Lower leg skin (tissue), 4 donors: ENCODE measurements around the gene HOMER3. TPM values are rescaled to one million over a fixed set of nuclear protein-coding genes. Genes with fewer than 3 reads are reported as not detected.
A peak's percentile ranks its signal among the peaks of the same experiment; 100 is the strongest.

Experiments used
- DNase-seq, 2 donors: peaks; one replicate each; pipeline ENCODE4 v3.0.0-alpha.2; 2019; ENCODE audit warnings: low spot score in 2 of 2
- H3K4me3 ChIP-seq: fragments of 200-600 bp; sonication (generic); 2 replicates; pipeline ENCODE4 v1.5.1; 2017; ENCODE audit warnings: mild to moderate bottlenecking, low read depth; ENCODE audit not compliant: poor library complexity, severe bottlenecking
- POLR2A ChIP-seq, 2 donors: fragments of 450-650 bp; IDR thresholded peaks; one replicate each; pipeline ENCODE4 v1.6.1; 2016 to 2017; ENCODE audit warnings: antibody characterized with exemption in 2 of 2, mild to moderate bottlenecking in 1 of 2, moderate library complexity in 1 of 2
- WGBS, 2 donors: methylation state at CpG; one replicate each; pipeline ENCODE4 v1.1.5; 2018; 5-methylcytosine and 5-hydroxymethylcytosine counted together
- intact Hi-C: fragments of 100-400 bp; cut with DNase I; formaldehyde crosslinking; loops from one replicate; pipeline ENCODE4 v1.15.0; 2023; ENCODE audit warnings: low total_unique reads
- total RNA-seq, 4 donors: library from RNA; depleted of rRNA; stranded (reverse); fragments of >200 nt; gene quantifications; one replicate each; pipeline ENCODE4 v1.1.0, GENCODE V29; 2016
- TF ChIP-seq, protein P1 (sequence below), 3 donors: fragments of 450-650 bp; IDR thresholded peaks; one replicate each; pipeline ENCODE4 v1.5.1; 2016; ENCODE audit warnings: antibody characterized with exemption in 3 of 3, mild to moderate bottlenecking in 3 of 3, moderate library complexity in 2 of 3

The HOMER3 gene
- 10 to 100 TPM; 32.3 to 49.5 (median 37.2) TPM for total RNA-seq

DNA sequence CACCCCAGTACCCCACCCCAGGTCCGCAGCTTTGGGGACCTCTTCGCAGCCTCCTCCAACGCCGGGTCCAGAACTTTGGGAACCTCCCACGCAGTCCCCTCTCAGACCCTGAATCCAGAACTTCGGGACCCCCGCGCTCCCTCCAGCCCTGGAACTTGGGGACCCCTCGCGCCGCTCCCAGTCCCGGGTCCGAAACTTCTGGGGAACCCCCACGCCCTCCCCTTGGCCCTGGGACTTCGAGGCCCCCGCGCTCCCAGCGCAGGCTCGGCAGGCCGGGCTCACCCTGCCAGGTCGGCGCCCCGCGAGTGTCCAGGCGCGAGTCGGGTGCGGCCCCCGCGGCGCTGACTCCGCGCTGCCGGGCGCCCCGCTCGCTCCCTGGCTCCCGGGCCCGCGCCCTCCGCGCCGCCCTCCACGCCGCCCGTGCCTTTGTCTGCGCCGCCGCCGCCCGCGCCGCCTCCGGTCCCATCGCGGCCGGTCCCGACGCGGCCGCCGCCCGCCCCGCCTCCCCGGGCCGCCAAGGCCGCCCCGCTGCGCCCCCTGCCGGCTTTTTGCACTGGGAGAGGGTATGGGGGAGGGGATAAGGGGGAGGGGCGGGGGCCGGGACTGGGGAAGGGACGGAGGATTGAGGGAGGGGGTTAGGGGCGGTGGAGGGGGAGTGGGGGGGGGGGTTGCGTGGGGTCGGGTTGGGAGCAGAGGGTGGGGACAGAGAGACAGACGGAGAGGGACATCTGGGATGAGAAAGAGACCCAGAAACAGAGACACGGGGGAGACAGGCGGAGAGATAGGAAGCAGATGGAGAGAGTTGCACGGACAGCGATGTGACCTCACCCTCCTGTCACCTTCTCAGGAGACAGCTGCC is at the start of gene HOMER3:
HOMER3 (minus strand) TSS at position 449 of the 859 bp plus-strand sequence. CDS start 2,235 bp downstream, outside the sequence.
- WGBS, 2 donors, result 1 to 5% methylated on average over 16 to 24 of the region's 81 CpGs
- intact Hi-C loops, result no loop called here
- TF ChIP-seq, protein P1, sequence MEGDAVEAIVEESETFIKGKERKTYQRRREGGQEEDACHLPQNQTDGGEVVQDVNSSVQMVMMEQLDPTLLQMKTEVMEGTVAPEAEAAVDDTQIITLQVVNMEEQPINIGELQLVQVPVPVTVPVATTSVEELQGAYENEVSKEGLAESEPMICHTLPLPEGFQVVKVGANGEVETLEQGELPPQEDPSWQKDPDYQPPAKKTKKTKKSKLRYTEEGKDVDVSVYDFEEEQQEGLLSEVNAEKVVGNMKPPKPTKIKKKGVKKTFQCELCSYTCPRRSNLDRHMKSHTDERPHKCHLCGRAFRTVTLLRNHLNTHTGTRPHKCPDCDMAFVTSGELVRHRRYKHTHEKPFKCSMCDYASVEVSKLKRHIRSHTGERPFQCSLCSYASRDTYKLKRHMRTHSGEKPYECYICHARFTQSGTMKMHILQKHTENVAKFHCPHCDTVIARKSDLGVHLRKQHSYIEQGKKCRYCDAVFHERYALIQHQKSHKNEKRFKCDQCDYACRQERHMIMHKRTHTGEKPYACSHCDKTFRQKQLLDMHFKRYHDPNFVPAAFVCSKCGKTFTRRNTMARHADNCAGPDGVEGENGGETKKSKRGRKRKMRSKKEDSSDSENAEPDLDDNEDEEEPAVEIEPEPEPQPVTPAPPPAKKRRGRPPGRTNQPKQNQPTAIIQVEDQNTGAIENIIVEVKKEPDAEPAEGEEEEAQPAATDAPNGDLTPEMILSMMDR (IDR thresholded peaks at IDR 0.05), result no peak
- TF ChIP-seq POLR2A (IDR thresholded peaks at IDR 0.05), result no peak
- peak within 1 kb of the TSS; percentile 60 for H3K4me3 ChIP-seq
- DNase-seq, result peak; percentile 60 to 96

DNA sequence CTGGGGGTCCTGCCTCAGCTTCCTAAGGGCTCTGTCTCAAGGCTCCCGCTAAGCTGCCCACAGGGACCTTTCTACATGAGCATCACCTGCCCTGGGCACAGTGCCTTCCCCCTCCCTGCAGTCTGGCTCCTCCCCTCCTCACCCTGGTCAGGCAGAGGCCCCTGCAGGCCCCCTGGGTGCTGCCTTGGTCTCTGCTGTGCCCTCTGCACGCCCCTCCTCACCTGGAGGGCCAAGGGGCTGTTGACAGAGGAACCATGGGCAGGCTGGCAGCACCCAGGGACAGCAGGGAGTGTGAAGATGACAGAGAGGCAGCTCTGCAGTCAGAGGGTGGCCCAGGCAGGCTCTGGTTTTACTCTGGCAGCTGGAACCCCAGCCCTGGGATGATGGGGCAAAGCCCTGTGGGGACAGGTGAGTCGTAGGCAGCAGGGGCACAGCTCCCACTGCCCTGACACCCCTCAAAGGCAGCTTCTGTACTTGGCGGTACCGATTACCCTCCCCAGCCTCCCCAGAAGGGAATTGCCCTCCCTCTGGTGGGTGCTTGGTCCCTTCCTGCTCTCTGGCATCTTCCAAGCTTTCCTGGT is 49.2 kb upstream of the HOMER3 start:
- no peak for DNase-seq
- whole genome bisulfite sequencing, 2 donors, result 82 to 86% methylated on average over 3 to 5 of the region's 5 CpGs
- TF ChIP-seq POLR2A (IDR thresholded peaks at IDR 0.05), result no peak
- TF ChIP-seq, protein P1 (IDR thresholded peaks at IDR 0.05), result no peak
- intact Hi-C loops, result no loop called here
- no peak overlapping the region for H3K4me3 ChIP-seq

DNA sequence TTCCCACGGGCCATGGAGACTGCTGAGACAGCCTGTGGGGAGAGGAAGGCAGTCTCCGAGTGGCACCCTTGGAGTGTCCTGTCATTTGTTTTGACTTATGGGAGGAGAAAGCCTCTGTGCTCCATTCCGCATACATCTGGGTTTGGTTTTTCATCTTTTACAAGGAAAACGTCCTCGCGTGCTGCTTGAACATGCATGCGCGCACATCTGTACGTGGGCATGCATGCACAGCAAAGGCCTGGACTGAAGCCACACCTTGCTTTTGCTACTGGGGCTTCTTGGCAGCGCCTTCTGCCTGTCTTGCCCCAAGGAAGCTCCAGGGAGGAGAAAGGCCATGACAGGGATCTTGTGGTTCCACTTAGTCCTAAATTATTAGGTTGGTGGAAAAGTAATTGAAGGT is 48.3 kb upstream of the HOMER3 start:
- TF ChIP-seq, protein P1 (IDR thresholded peaks at IDR 0.05), result no peak
- no peak for TF ChIP-seq POLR2A (IDR thresholded peaks at IDR 0.05)
- intact Hi-C loops, result no loop called here
- 29 to 32% methylated on average over 10 of the region's 10 CpGs for WGBS, 2 donors
- H3K4me3 ChIP-seq, result no peak overlapping the region
- no peak for DNase-seq

DNA sequence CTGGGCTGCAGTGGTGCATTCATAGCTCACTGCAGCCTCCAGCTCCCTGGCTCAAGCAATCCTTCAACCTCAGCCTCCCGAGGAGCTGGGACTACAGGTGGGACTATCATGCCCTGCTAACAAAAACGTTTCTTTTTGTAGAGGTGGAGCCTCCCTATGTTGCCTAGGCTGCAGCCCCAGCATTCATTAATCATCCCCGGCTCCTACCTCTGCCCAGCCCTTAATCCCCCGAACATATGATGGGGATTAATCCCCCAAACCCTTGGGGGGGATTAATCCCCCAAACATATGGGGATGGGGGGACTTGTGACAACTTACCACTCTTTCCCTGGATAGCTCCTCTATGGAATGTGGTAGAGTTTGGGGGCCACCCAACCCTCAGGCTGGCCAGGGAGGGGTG is 46.4 kb upstream of the HOMER3 start:
- H3K4me3 ChIP-seq, result no peak overlapping the region
- DNase-seq, result no peak
- 45 to 52% methylated on average over 4 of the region's 4 CpGs for WGBS, 2 donors
- TF ChIP-seq, protein P1 (IDR thresholded peaks at IDR 0.05), result no peak
- no peak for TF ChIP-seq POLR2A (IDR thresholded peaks at IDR 0.05)
- intact Hi-C loops, result no loop called here

DNA sequence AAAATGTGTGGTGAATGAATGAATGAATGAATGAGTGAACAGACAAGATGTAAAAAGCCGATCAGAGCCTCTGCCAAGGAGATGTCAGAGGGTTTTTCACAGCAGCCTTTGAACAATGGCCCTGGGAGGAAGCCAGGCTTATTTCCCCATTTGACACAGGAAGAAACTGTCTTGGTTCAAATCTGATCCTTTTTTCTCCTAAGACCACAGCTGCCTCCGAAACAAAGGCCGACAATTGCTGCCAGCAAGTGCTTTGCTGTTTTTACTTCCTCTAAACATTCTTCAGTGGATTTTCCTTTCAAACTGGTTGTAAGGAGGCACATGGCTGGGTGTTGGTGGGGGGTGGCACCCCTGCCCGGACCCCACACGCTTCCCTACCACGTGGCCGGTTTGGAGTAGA is 44.2 kb upstream of the HOMER3 start:
- 55 to 60% methylated on average over 7 of the region's 7 CpGs for WGBS, 2 donors
- TF ChIP-seq POLR2A (IDR thresholded peaks at IDR 0.05), result no peak
- TF ChIP-seq, protein P1 (IDR thresholded peaks at IDR 0.05), result no peak
- DNase-seq, result peak in 1 of 2 donors; percentile 24
- intact Hi-C loops, result no loop called here
- H3K4me3 ChIP-seq, result no peak overlapping the region
